NCI-H460 (cell line): ENCODE measurements around the gene TTLL1. TPM values are rescaled to one million over a fixed set of nuclear protein-coding genes. Genes with fewer than 3 reads are reported as not detected.
"Not testable (repeated sequence)": the region's sequence is repeated elsewhere in the genome, so short reads cannot be mapped to it uniquely, and the experiment has no call there.

Experiments used
- DNase-seq: peaks from one replicate; pipeline ENCODE4 v3.0.0-alpha.2; 2016; ENCODE audit warnings: low read depth; ENCODE audit errors: extremely low read depth
- total RNA-seq: library from RNA; depleted of rRNA; stranded (reverse); fragments of >200 nt; shearing (Covaris generic); gene quantifications from 2 replicates; pipeline ENCODE4 v1.2.3, GENCODE V29; 2014

Gene TTLL1
- total RNA-seq, 1 experiment from 2014 or later: 2.7 TPM

DNA sequence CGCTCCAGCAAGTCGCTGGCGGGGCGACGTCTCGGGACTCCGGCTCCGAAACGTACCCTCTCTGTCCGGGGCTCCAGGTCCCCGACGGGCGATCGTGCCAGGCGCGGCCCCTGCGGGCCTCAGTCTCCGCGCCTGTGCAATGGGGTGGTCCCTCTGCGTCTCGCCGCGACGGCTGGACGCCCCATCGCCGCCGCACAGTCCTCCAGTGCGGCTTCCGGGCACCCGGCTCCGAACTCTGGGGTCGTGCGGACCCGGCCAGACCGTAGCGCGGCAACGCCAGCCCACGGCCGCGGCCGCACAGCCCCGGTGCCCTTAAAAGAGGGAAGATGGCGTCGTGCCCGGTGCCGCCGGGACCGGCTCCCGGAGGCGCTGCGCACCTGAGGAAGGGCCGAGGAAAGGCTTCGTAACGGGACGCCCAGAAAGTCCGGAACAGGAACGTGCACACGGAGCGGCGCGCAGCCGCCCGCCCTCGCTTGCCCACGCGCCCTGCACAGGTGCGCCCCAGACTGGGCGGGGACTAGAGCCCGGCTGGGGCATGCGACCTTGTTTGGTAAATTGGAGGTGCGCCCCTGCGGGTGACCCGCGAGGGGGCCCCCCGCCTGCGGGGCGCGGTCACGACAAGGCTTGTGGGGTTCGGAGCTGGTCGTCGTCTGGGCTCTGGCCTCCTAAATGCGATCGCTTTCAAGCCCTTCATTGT is 21.9 kb upstream of the TTLL1 start:
- DNase-seq: no peak

- DNase-seq: peak; percentile 14
Measured at GRCh38 chr22:43110444-43110926, 21.3 kb upstream of the TTLL1 start, which contains the start of gene BIK. BIK (plus strand) TSS chr22:43110750; CDS start chr22:43124023, 13,273 bp downstream.

GRCh38 chr22:43109921-43110443 is 20.8 kb upstream of the TTLL1 start:
- DNase-seq: no peak

DNA sequence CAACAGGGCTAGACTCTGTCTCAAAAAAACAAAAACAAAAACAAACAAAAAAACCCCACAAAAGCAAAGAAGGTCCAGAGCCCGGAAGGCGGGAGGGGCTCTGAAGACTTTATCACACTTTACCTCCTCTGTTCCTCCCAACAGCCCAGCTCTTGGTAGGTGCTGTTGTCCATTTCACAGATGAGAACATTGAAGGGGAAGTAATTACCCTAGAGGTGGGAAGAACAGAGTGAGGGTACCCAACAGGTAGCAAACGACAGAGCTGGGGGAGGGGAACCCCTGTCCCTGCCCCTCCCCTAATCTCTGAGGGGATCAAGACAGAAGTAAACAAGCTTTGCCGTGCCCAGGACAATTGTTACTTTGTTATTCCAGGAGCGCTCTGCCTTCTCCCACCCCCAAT is 20.3 kb upstream of the TTLL1 start:
- no peak for DNase-seq

- no peak for DNase-seq
Measured at GRCh38 chr22:43106302-43106701, 17.1 kb upstream of the TTLL1 start.

DNA sequence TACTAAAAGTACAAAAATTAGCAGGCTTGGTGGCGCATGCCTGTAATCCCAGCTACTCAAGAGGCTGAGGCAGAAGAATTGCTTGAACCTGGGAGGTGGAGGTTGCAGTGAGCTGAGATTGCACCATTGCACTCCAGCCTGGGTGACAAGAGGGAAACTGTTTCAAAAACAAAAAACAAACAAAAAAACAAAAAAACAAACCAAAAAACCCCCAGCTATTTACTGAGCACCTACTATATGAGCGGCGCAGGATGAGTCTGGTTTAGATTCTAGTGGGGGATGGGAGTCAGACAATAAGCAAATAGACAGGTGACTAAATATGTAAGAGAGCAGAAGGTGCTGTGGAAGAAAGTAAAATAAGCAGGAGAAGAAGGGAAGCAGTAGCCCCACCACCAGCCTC is 15.8 kb upstream of the TTLL1 start:
- not testable (repeated sequence) for DNase-seq

- not testable (repeated sequence) for DNase-seq
Measured at GRCh38 chr22:43104056-43104625, 14.9 kb upstream of the TTLL1 start.

- no peak for DNase-seq
Measured at GRCh38 chr22:43101306-43101705, 12.1 kb upstream of the TTLL1 start.

- DNase-seq: no peak
Measured at GRCh38 chr22:43100225-43100624, 11.0 kb upstream of the TTLL1 start.

- no peak for DNase-seq
Measured at GRCh38 chr22:43099095-43099494, 9.9 kb upstream of the TTLL1 start.

GRCh38 chr22:43098356-43098755 is 9.2 kb upstream of the TTLL1 start:
- DNase-seq: no peak

DNA sequence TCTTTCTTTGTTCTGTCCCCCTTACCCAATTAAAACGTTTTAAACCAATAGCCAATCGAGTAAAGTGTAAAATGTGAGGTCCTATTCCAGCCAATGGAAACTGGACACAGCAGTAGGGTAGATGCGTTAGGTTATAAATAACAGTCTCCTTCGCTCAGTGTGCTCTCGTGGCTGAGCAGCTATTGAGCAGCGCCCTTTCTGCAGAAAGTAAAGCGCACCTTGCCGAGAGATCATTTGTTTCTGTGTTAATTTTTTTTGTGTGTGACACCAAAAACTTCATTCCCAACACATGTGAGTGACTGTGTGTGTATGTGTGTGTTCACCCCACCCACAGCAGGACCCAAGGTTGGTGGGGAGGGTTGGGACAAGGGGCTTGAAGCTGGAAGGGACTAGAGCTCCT is 7.2 kb upstream of the TTLL1 start:
- DNase-seq: no peak

DNA sequence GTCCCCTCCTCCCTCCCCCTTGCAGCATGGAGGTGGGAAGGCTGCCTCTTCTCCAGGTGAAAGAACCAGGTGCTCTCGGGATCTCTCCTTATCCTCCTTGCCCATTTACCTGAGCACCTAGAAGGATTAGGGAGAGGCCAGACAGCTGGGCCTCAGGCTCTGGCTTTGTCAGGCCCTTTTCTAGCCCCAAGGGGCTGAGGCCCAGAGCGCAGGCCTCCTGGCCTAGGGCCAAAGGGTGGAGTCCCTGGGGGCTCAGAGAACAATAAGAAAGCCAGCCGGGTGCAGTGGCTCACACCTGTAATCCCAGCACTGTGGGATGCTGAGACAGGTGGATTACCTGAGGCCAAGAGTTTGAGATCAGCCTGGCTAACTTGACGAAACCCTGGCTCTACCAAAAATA is 5.4 kb upstream of the TTLL1 start:
- DNase-seq: no peak

- no peak for DNase-seq
Measured at GRCh38 chr22:43094085-43094484, 4.9 kb upstream of the TTLL1 start.

- no peak for DNase-seq
Measured at GRCh38 chr22:43092085-43092484, 2.9 kb upstream of the TTLL1 start.

- DNase-seq: peak; percentile 78
Measured at GRCh38 chr22:43090130-43090789, 1.1 kb upstream of the TTLL1 start.

DNA sequence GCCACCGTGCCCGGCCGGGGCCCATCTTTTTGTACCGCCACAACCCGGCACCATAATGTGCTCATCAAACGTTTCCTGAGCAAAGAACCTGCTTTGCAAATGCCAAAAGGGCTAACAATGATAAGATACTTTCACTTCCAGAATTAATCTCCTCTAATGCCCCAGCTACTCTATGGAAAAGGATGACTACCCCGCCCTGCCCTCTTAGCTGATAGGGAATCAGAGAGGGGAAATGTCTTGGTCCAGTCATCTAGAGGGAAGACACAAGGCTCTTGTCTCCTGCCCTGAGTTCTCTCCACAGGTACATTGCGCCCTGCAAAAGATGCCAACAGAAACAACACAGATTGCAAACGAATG is 586 bp downstream of the TTLL1 start:
- no peak for DNase-seq

DNA sequence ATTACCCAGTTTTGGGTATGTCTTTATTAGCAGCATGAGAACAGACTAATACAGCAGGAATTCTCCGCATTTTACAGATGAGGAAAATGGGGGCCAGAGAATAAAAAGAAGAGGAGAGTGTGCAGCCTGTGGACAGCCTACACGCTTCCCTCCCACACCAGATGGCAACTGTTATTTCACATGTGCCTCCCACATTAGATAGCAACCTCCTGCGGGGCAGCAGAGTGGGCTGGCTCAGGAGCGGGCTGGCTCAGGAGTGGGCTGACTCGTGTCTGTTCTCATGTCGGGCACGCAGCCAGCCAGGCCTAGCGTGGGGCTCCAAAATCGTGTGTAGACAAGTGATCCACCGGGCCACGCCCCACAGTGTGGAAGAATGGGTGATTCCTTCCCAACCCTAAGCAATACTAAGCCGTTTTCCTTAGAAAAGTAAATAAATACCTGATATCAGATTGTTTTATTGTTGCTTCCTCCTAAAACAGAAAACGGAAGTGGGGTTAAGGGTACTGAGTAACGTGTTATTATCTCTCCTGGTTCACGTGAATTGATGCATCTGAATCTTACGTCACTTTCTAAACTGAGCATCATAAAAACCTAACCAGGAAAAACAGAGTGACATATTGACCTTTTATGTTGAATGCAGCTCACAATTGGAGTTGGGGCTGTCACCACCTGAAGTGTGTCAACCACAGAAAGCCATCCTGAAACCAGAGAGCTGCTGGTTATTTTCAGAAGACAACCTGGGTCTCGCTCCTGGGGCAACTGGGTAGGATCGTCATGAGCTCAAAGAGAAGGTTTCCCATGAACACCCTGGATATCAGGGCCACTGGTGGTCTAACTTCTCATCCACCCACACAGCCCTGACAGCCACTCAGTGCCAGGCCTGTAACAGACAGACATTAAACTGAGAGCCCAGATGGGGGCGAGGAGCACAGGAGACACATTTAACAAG is 3.3 kb downstream of the TTLL1 start:
- no peak for DNase-seq

- no peak for DNase-seq
Measured at GRCh38 chr22:43081968-43082367, 7.2 kb downstream of the TTLL1 start.

GRCh38 chr22:43080616-43081015 is 8.6 kb downstream of the TTLL1 start:
- no peak for DNase-seq

DNA sequence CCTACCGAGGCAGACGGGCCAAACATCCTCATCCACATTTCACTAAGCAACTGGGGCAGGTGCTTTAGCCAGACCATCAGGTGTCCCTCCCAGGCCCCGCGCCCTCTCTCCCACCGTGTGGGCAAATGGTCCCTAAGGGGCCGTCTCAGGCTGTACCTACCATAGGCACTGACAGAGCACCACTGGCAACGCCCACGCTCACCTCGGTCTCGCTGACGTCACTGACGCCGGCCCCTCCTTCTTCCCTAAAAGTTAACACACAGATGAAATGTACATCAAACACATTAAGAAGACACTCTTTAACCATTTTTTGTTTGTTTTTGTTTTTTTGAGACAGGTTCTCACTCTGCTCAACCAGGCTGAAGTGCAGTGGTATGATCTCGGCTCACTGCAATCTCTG is 9.4 kb downstream of the TTLL1 start:
- no peak for DNase-seq
